GM12801 (cell line): ENCODE results near the gene KATNAL1.

ENCODE experiments used
- CTCF ChIP-seq: IDR thresholded peaks from one replicate; pipeline ENCODE4 v1.5.1; 2011; ENCODE audit warnings: control low read depth; ENCODE audit not compliant: insufficient read length; ENCODE audit errors: extremely low read depth

Gene KATNAL1

GRCh38 chr13:30234619-30235162 lies 72.7 kb downstream of the KATNAL1 start:
- TF ChIP-seq CTCF: no peak

- TF ChIP-seq CTCF: no peak
These were observed 82.6 kb downstream of the KATNAL1 start for GRCh38 chr13:30224732-30225131.

- no peak for TF ChIP-seq CTCF
These were observed 85.1 kb downstream of the KATNAL1 start for GRCh38 chr13:30222254-30222653.

- no peak for TF ChIP-seq CTCF
These were observed 91.2 kb downstream of the KATNAL1 start for GRCh38 chr13:30216111-30216510.

- no peak for TF ChIP-seq CTCF
These were observed 95.1 kb downstream of the KATNAL1 start for GRCh38 chr13:30212256-30212655.

GRCh38 chr13:30211745-30212144 lies 95.6 kb downstream of the KATNAL1 start:
- TF ChIP-seq CTCF: no peak

- no peak for TF ChIP-seq CTCF
These were observed 102.8 kb downstream of the KATNAL1 start for GRCh38 chr13:30204564-30204963.
